Measurements from ENCODE around the gene CHERP.
"Not testable (repeated sequence)": the region's sequence is repeated elsewhere in the genome, so short reads cannot be mapped to it uniquely, and the experiment has no call there.

Gene CHERP

DNA sequence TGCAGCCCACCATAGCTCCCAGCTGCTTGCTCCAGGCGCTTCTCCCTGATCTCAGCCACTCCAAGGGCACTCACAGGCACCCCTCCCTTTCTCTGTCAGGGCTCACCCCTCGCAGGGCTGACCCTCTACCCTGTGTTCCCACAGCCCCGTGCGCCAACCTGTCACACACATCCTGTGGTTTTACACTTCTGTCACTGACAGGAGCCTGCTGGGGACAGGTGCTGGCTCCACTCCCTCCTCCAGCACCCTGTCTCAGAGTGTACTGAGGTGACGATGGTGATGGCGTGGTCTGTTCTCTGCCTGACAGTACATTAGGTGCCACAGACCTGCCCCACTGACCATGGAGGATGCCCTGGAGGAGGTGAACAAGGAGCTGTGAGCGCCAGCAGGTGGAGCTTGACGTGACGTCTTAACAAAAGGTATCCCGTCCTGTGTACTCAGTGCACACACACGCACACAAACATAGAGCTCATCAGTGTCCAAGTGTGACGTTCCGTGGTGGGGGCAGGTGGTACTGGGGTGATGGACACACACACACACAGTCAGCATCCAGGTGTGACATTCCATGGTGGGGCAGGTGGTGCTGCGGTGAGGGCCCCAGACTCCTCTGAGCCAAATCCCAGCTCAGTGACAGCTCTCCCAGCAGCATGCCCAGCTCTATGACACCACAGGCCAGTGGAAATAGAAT lies 25.2 kb downstream of the CHERP start:
- no peaks in the 10 kb centered on the region for H3K79me2 ChIP-seq (ENCODE audit: insufficient read depth, low read length)
- no peaks in the 10 kb centered on the region for H3F3A ChIP-seq (ENCODE audit: insufficient read depth, low read length)
- H3K4me3 ChIP-seq (ENCODE audit: low read depth, low read length, poor library complexity, severe bottlenecking): no peak overlapping the region
- no peaks in the 10 kb centered on the region for H3K27me3 ChIP-seq (ENCODE audit: insufficient read depth, low read length)
- H3K9me3 ChIP-seq (ENCODE audit: low read length): no peaks in the 10 kb centered on the region
- TF ChIP-seq, protein P1, sequence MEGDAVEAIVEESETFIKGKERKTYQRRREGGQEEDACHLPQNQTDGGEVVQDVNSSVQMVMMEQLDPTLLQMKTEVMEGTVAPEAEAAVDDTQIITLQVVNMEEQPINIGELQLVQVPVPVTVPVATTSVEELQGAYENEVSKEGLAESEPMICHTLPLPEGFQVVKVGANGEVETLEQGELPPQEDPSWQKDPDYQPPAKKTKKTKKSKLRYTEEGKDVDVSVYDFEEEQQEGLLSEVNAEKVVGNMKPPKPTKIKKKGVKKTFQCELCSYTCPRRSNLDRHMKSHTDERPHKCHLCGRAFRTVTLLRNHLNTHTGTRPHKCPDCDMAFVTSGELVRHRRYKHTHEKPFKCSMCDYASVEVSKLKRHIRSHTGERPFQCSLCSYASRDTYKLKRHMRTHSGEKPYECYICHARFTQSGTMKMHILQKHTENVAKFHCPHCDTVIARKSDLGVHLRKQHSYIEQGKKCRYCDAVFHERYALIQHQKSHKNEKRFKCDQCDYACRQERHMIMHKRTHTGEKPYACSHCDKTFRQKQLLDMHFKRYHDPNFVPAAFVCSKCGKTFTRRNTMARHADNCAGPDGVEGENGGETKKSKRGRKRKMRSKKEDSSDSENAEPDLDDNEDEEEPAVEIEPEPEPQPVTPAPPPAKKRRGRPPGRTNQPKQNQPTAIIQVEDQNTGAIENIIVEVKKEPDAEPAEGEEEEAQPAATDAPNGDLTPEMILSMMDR (IDR thresholded peaks at IDR 0.05; ENCODE audit: low read length): no peak; the same call in 1 of the 2 replicates
- TF ChIP-seq EZH2 (IDR thresholded peaks at IDR 0.05; ENCODE audit: borderline replicate concordance, low read length): no peak
- H2AFZ ChIP-seq (ENCODE audit: low read length): no peak overlapping the region
- H3K27ac ChIP-seq (ENCODE audit: low read depth, low read length, poor library complexity, severe bottlenecking): no peak overlapping the region
- no peaks in the 10 kb centered on the region for H4K20me1 ChIP-seq (ENCODE audit: insufficient read depth, low read length)
- no peak overlapping the region for H3K4me2 ChIP-seq (ENCODE audit: low read length)
- no peaks in the 10 kb centered on the region for H3K4me1 ChIP-seq (ENCODE audit: insufficient read depth, low read length, severe bottlenecking)
- no peaks in the 10 kb centered on the region for H3K9me2 ChIP-seq (ENCODE audit: low read depth, low read length)
- H3K36me3 ChIP-seq (ENCODE audit: insufficient read depth, low read length): peaks cover 79% of the 10 kb centered on the region
- no peak overlapping the region for H3K9ac ChIP-seq (ENCODE audit: low read length)

GRCh38 chr19:16516381-16516780 lies 25.9 kb downstream of the CHERP start:
- H3F3A ChIP-seq (ENCODE audit: insufficient read depth, low read length): no peaks in the 10 kb centered on the region
- TF ChIP-seq, protein P1 (IDR thresholded peaks at IDR 0.05; ENCODE audit: low read length): no peak
- TF ChIP-seq EZH2 (IDR thresholded peaks at IDR 0.05; ENCODE audit: borderline replicate concordance, low read length): no peak
- no peak overlapping the region for H3K9ac ChIP-seq (ENCODE audit: low read length)
- no peak overlapping the region for H3K4me3 ChIP-seq (ENCODE audit: low read depth, low read length, poor library complexity, severe bottlenecking)
- H3K36me3 ChIP-seq (ENCODE audit: insufficient read depth, low read length): peaks cover 77% of the 10 kb centered on the region
- no peaks in the 10 kb centered on the region for H3K9me3 ChIP-seq (ENCODE audit: low read length)
- H3K27ac ChIP-seq (ENCODE audit: low read depth, low read length, poor library complexity, severe bottlenecking): no peak overlapping the region
- H3K79me2 ChIP-seq (ENCODE audit: insufficient read depth, low read length): no peaks in the 10 kb centered on the region
- no peaks in the 10 kb centered on the region for H4K20me1 ChIP-seq (ENCODE audit: insufficient read depth, low read length)
- no peaks in the 10 kb centered on the region for H3K9me2 ChIP-seq (ENCODE audit: low read depth, low read length)
- H3K27me3 ChIP-seq (ENCODE audit: insufficient read depth, low read length): no peaks in the 10 kb centered on the region
- H2AFZ ChIP-seq (ENCODE audit: low read length): no peak overlapping the region
- H3K4me1 ChIP-seq (ENCODE audit: insufficient read depth, low read length, severe bottlenecking): no peaks in the 10 kb centered on the region
- H3K4me2 ChIP-seq (ENCODE audit: low read length): no peak overlapping the region

DNA sequence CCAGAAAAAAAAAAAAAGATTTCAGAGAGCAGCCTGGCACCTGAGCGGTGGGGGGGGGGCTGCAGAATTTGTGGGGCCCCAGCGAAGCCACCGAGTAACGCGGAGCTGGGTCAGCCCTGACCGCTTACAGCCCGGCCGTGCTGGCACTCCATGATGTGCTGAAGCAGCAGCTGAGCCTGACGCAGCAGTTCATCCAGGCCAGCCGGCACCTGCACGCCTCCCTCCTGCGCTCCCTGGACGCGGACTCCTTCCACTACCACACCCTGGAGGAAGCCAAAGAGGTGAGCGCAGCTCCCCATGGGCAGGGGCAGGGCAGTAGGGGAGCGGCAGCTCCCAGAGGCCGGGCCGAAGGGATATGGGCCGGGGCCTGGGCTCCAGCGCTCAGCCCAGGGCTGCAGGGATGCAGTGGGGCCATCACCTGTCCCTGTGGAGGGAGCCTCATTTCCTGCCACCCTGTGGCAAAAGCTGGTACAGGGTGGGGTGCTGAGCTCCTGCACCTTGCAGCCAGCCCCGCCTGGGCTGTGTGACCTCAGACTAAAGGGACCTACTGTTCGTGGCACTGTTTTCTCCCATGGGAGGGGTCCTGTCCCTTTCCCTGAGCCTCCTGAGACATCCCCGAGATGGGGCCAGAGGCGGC lies 27.7 kb downstream of the CHERP start:
- H2AFZ ChIP-seq (ENCODE audit: low read length): no peak overlapping the region
- no peaks in the 10 kb centered on the region for H3K27me3 ChIP-seq (ENCODE audit: insufficient read depth, low read length)
- no peaks in the 10 kb centered on the region for H3K9me2 ChIP-seq (ENCODE audit: low read depth, low read length)
- no peak overlapping the region for H3K27ac ChIP-seq (ENCODE audit: low read depth, low read length, poor library complexity, severe bottlenecking)
- TF ChIP-seq, protein P1 (IDR thresholded peaks at IDR 0.05; ENCODE audit: low read length): peak; percentile 30
- no peak for TF ChIP-seq EZH2 (IDR thresholded peaks at IDR 0.05; ENCODE audit: borderline replicate concordance, low read length)
- peaks cover 68% of the 10 kb centered on the region for H3K36me3 ChIP-seq (ENCODE audit: insufficient read depth, low read length)
- H3K4me1 ChIP-seq (ENCODE audit: insufficient read depth, low read length, severe bottlenecking): no peaks in the 10 kb centered on the region
- no peak overlapping the region for H3K9ac ChIP-seq (ENCODE audit: low read length)
- H3K79me2 ChIP-seq (ENCODE audit: insufficient read depth, low read length): no peaks in the 10 kb centered on the region
- H4K20me1 ChIP-seq (ENCODE audit: insufficient read depth, low read length): no peaks in the 10 kb centered on the region
- H3K9me3 ChIP-seq (ENCODE audit: low read length): no peaks in the 10 kb centered on the region
- H3K4me3 ChIP-seq (ENCODE audit: low read depth, low read length, poor library complexity, severe bottlenecking): no peak overlapping the region
- no peak overlapping the region for H3K4me2 ChIP-seq (ENCODE audit: low read length)
- no peaks in the 10 kb centered on the region for H3F3A ChIP-seq (ENCODE audit: insufficient read depth, low read length)

GRCh38 chr19:16512611-16513010 lies 29.6 kb downstream of the CHERP start:
- not testable (repeated sequence) for H3K4me1 ChIP-seq (ENCODE audit: insufficient read depth, low read length, severe bottlenecking)

More at GRCh38 chr19:16512611-16513010, 29.6 kb downstream of the CHERP start:
- H2AFZ ChIP-seq (ENCODE audit: low read length); H3K4me3 ChIP-seq (ENCODE audit: low read depth, low read length, poor library complexity, severe bottlenecking); H3K9me2 ChIP-seq (ENCODE audit: low read depth, low read length); H3F3A ChIP-seq (ENCODE audit: insufficient read depth, low read length); H3K27ac ChIP-seq (ENCODE audit: low read depth, low read length, poor library complexity, severe bottlenecking); H3K9ac ChIP-seq (ENCODE audit: low read length); H3K27me3 ChIP-seq (ENCODE audit: insufficient read depth, low read length); H3K9me3 ChIP-seq (ENCODE audit: low read length); H4K20me1 ChIP-seq (ENCODE audit: insufficient read depth, low read length); H3K4me2 ChIP-seq (ENCODE audit: low read length); H3K79me2 ChIP-seq (ENCODE audit: insufficient read depth, low read length): not testable (repeated sequence)
- H3K36me3 ChIP-seq (ENCODE audit: insufficient read depth, low read length): peaks cover 52% of the 10 kb centered on the region
